ENCODE data around the gene CEP41. TPM values are rescaled to one million over a fixed set of nuclear protein-coding genes. Genes with fewer than 3 reads are reported as not detected.

The CEP41 gene
- polyA plus RNA-seq, 1 donor = 12.8 TPM

GRCh38 chr7:130352194-130353074 lies 88.4 kb downstream of the CEP41 start:
- Histone ChIP-seq H3K4me1 (ENCODE audit: control insufficient read depth, insufficient read depth, low read length) (peaks cover 21% of the 10 kb centered on the region), H3K27me3 (ENCODE audit: control insufficient read depth, insufficient read depth, low read length) (peaks cover 2% of the 10 kb centered on the region), H3K4me3 (ENCODE audit: low read length) (no peak overlapping the region), H3K9me3 (ENCODE audit: control insufficient read depth, low read depth, low read length) (no peaks in the 10 kb centered on the region), H3K36me3 (ENCODE audit: control insufficient read depth, insufficient read depth, low read length) (no peaks in the 10 kb centered on the region), H3K27ac (ENCODE audit: low read length) (no peak overlapping the region)
- 57% methylated on average over 4 of the region's 20 CpGs for WGBS (ENCODE audit: insufficient coverage, low lambda C conversion rate)
- peak in 1 of 2 donors; percentile 45 for DNase-seq

- DNase-seq = no peak
- no CpG with 5 or more reads among the region's 6 CpGs for WGBS (ENCODE audit: insufficient coverage, low lambda C conversion rate)
- Histone ChIP-seq H3K9me3 (ENCODE audit: control insufficient read depth, low read depth, low read length) (no peaks in the 10 kb centered on the region), H3K36me3 (ENCODE audit: control insufficient read depth, insufficient read depth, low read length) (no peaks in the 10 kb centered on the region), H3K4me1 (ENCODE audit: control insufficient read depth, insufficient read depth, low read length) (peaks cover 19% of the 10 kb centered on the region), H3K4me3 (ENCODE audit: low read length) (no peak overlapping the region), H3K27me3 (ENCODE audit: control insufficient read depth, insufficient read depth, low read length) (peaks cover 2% of the 10 kb centered on the region), H3K27ac (ENCODE audit: low read length) (no peak overlapping the region)
Observed at GRCh38 chr7:130351791-130352090, 89.1 kb downstream of the CEP41 start.

GRCh38 chr7:130350945-130351790 lies 89.6 kb downstream of the CEP41 start:
- Histone ChIP-seq H3K36me3 (ENCODE audit: control insufficient read depth, insufficient read depth, low read length) (no peaks in the 10 kb centered on the region), H3K4me3 (ENCODE audit: low read length) (no peak overlapping the region), H3K4me1 (ENCODE audit: control insufficient read depth, insufficient read depth, low read length) (peaks cover 13% of the 10 kb centered on the region), H3K27me3 (ENCODE audit: control insufficient read depth, insufficient read depth, low read length) (peaks cover 2% of the 10 kb centered on the region), H3K27ac (ENCODE audit: low read length) (no peak overlapping the region), H3K9me3 (ENCODE audit: control insufficient read depth, low read depth, low read length) (no peaks in the 10 kb centered on the region)
- DNase-seq = peak in 1 of 2 donors; percentile 49
- WGBS (ENCODE audit: insufficient coverage, low lambda C conversion rate) = no CpG with 5 or more reads among the region's 20 CpGs

GRCh38 chr7:130349911-130350782 lies 90.7 kb downstream of the CEP41 start:
- Histone ChIP-seq H3K36me3 (ENCODE audit: control insufficient read depth, insufficient read depth, low read length) (no peaks in the 10 kb centered on the region), H3K4me3 (ENCODE audit: low read length) (no peak overlapping the region), H3K4me1 (ENCODE audit: control insufficient read depth, insufficient read depth, low read length) (peaks cover 7% of the 10 kb centered on the region), H3K27me3 (ENCODE audit: control insufficient read depth, insufficient read depth, low read length) (peaks cover 2% of the 10 kb centered on the region), H3K27ac (ENCODE audit: low read length) (no peak overlapping the region), H3K9me3 (ENCODE audit: control insufficient read depth, low read depth, low read length) (no peaks in the 10 kb centered on the region)
- WGBS (ENCODE audit: insufficient coverage, low lambda C conversion rate) = 50% methylated on average over 1 of the region's 16 CpGs
- DNase-seq = no peak

GRCh38 chr7:130346941-130347340 lies 93.9 kb downstream of the CEP41 start:
- H3K27ac ChIP-seq (ENCODE audit: low read length) = no peak overlapping the region
- H3K4me3 ChIP-seq (ENCODE audit: low read length) = no peak overlapping the region
- no peaks in the 10 kb centered on the region for H3K36me3 ChIP-seq (ENCODE audit: control insufficient read depth, insufficient read depth, low read length)
- WGBS (ENCODE audit: insufficient coverage, low lambda C conversion rate) = no CpG with 5 or more reads among the region's 12 CpGs
- no peaks in the 10 kb centered on the region for H3K9me3 ChIP-seq (ENCODE audit: control insufficient read depth, low read depth, low read length)
- peaks cover 2% of the 10 kb centered on the region for H3K27me3 ChIP-seq (ENCODE audit: control insufficient read depth, insufficient read depth, low read length)
- DNase-seq = no peak
- H3K4me1 ChIP-seq (ENCODE audit: control insufficient read depth, insufficient read depth, low read length) = peaks cover 3% of the 10 kb centered on the region

- Histone ChIP-seq H3K4me3 (ENCODE audit: low read length) (no peak overlapping the region), H3K36me3 (ENCODE audit: control insufficient read depth, insufficient read depth, low read length) (no peaks in the 10 kb centered on the region), H3K27me3 (ENCODE audit: control insufficient read depth, insufficient read depth, low read length) (peaks cover 2% of the 10 kb centered on the region), H3K4me1 (ENCODE audit: control insufficient read depth, insufficient read depth, low read length) (peaks cover 3% of the 10 kb centered on the region), H3K9me3 (ENCODE audit: control insufficient read depth, low read depth, low read length) (no peaks in the 10 kb centered on the region), H3K27ac (ENCODE audit: low read length) (no peak overlapping the region)
- no peak for DNase-seq
- no CpG with 5 or more reads among the region's 10 CpGs for WGBS (ENCODE audit: insufficient coverage, low lambda C conversion rate)
Observed at GRCh38 chr7:130346177-130346905, 94.5 kb downstream of the CEP41 start.

- 100% methylated on average over 1 of the region's 5 CpGs for WGBS (ENCODE audit: insufficient coverage, low lambda C conversion rate)
- no peak overlapping the region for H3K27ac ChIP-seq (ENCODE audit: low read length)
- no peaks in the 10 kb centered on the region for H3K36me3 ChIP-seq (ENCODE audit: control insufficient read depth, insufficient read depth, low read length)
- H3K9me3 ChIP-seq (ENCODE audit: control insufficient read depth, low read depth, low read length) = no peaks in the 10 kb centered on the region
- H3K4me1 ChIP-seq (ENCODE audit: control insufficient read depth, insufficient read depth, low read length) = no peaks in the 10 kb centered on the region
- peaks cover 2% of the 10 kb centered on the region for H3K27me3 ChIP-seq (ENCODE audit: control insufficient read depth, insufficient read depth, low read length)
- H3K4me3 ChIP-seq (ENCODE audit: low read length) = no peak overlapping the region
- DNase-seq = no peak
Observed at GRCh38 chr7:130345725-130346124, 95.1 kb downstream of the CEP41 start.

- Histone ChIP-seq H3K27me3 (ENCODE audit: control insufficient read depth, insufficient read depth, low read length) (no peaks in the 10 kb centered on the region), H3K27ac (ENCODE audit: low read length) (no peak overlapping the region), H3K36me3 (ENCODE audit: control insufficient read depth, insufficient read depth, low read length) (no peaks in the 10 kb centered on the region), H3K4me1 (ENCODE audit: control insufficient read depth, insufficient read depth, low read length) (no peaks in the 10 kb centered on the region), H3K9me3 (ENCODE audit: control insufficient read depth, low read depth, low read length) (no peaks in the 10 kb centered on the region), H3K4me3 (ENCODE audit: low read length) (no peak overlapping the region)
- no peak for DNase-seq
- no CpG with 5 or more reads among the region's 8 CpGs for WGBS (ENCODE audit: insufficient coverage, low lambda C conversion rate)
Observed at GRCh38 chr7:130345136-130345535, 95.7 kb downstream of the CEP41 start.

GRCh38 chr7:130344271-130344866 lies 96.4 kb downstream of the CEP41 start, which contains the start of gene CPA5:
Gene CPA5 (plus strand): TSS chr7:130344816. CDS start chr7:130346486, 1,670 bp downstream.
- WGBS (ENCODE audit: insufficient coverage, low lambda C conversion rate) = 97% methylated on average over 5 of the region's 5 CpGs

More at GRCh38 chr7:130344271-130344866, 96.4 kb downstream of the CEP41 start, which contains the start of gene CPA5:
- H3K27ac ChIP-seq (ENCODE audit: low read length) = no peak within 1 kb of the TSS
- H3K4me3 ChIP-seq (ENCODE audit: low read length) = no peak within 1 kb of the TSS
- no peaks in the 10 kb centered on the region for H3K4me1 ChIP-seq (ENCODE audit: control insufficient read depth, insufficient read depth, low read length)
- DNase-seq = no peak
- no peaks in the 10 kb centered on the region for H3K36me3 ChIP-seq (ENCODE audit: control insufficient read depth, insufficient read depth, low read length)
- no peaks in the 10 kb centered on the region for H3K27me3 ChIP-seq (ENCODE audit: control insufficient read depth, insufficient read depth, low read length)
- no peaks in the 10 kb centered on the region for H3K9me3 ChIP-seq (ENCODE audit: control insufficient read depth, low read depth, low read length)
